Neural cell (in vitro differentiated cells): Measurements from ENCODE around the gene C22orf31. TPM values are rescaled to one million over a fixed set of nuclear protein-coding genes. Genes with fewer than 3 reads are reported as not detected.

ENCODE experiments used
- H2AFZ ChIP-seq: fragments of 200-600, 300-800 bp; sonication (generic), shearing (Covaris generic); 2 replicates; pipeline ENCODE4 v1.6.0; 2014; ENCODE audit warnings: low read depth, mild to moderate bottlenecking, antibody characterized with exemption, low read length, moderate library complexity
- H3F3A ChIP-seq: fragments of 200-600 bp; shearing (Covaris generic); 2 replicates; pipeline ENCODE4 v1.6.1; 2016; ENCODE audit warnings: mild to moderate bottlenecking, moderate library complexity, mixed read lengths, antibody characterized with exemption, low read length; ENCODE audit not compliant: insufficient read depth, poor library complexity, severe bottlenecking
- H3K27ac ChIP-seq: fragments of 200-600, 300-800 bp; sonication (generic), shearing (Covaris generic); 2 replicates; pipeline ENCODE4 v1.5.1; 2014; ENCODE audit warnings: mild to moderate bottlenecking, low read length, moderate library complexity
- H3K27me3 ChIP-seq: fragments of 300-800, 200-600 bp; sonication (generic), shearing (Covaris generic); 2 replicates; pipeline ENCODE4 v1.6.0; 2014; ENCODE audit warnings: mild to moderate bottlenecking, low read depth, low read length, moderate library complexity; ENCODE audit not compliant: insufficient read depth
- H3K36me3 ChIP-seq: fragments of 300-800, 200-600 bp; sonication (generic), shearing (Covaris generic); 2 replicates; pipeline ENCODE4 v1.5.1; 2014; ENCODE audit warnings: mild to moderate bottlenecking, antibody characterized with exemption, low read length, moderate library complexity; ENCODE audit not compliant: insufficient read depth
- H3K4me2 ChIP-seq: fragments of 300-800, 200-600 bp; sonication (generic), shearing (Covaris generic); 2 replicates; pipeline ENCODE4 v1.6.0; 2014; ENCODE audit warnings: mild to moderate bottlenecking, low read length
- H3K4me3 ChIP-seq: fragments of 300-800, 200-600 bp; sonication (generic), shearing (Covaris generic); 2 replicates; pipeline ENCODE4 v1.5.1; 2014; ENCODE audit warnings: mild to moderate bottlenecking, low read length, moderate library complexity
- H3K79me2 ChIP-seq: fragments of 200-600 bp; shearing (Covaris generic); replicated peaks from 2 replicates; pipeline ENCODE4 v1.6.0; 2014; ENCODE audit warnings: mild to moderate bottlenecking, low read length, moderate library complexity; ENCODE audit not compliant: insufficient read depth
- H3K9ac ChIP-seq: fragments of 300-800, 200-600 bp; sonication (generic), shearing (Covaris generic); 2 replicates; pipeline ENCODE4 v1.6.1; 2016; ENCODE audit warnings: mild to moderate bottlenecking, low read length, mixed read lengths
- H3K9me2 ChIP-seq: fragments of 200-600 bp; shearing (Covaris generic); 2 replicates; pipeline ENCODE4 v1.6.1; 2016; ENCODE audit warnings: mild to moderate bottlenecking, low read length, mixed read lengths; ENCODE audit not compliant: insufficient read depth
- H3K9me3 ChIP-seq: fragments of 200-600, 300-800 bp; sonication (generic), shearing (Covaris generic); 2 replicates; pipeline ENCODE4 v1.6.1; 2016; ENCODE audit warnings: mild to moderate bottlenecking, mixed run types, low read length, moderate library complexity, mixed read lengths
- H4K20me1 ChIP-seq: fragments of 200-600 bp; shearing (Covaris generic); 2 replicates; pipeline ENCODE4 v1.6.1; 2016; ENCODE audit warnings: mild to moderate bottlenecking, mixed run types; ENCODE audit not compliant: insufficient read depth
- EP300 ChIP-seq: fragments of 450-650 bp; conservative IDR thresholded peaks from 2 replicates; pipeline ENCODE4 v1.6.1; 2014; ENCODE audit warnings: antibody characterized with exemption, mild to moderate bottlenecking, moderate library complexity; ENCODE audit not compliant: poor library complexity, severe bottlenecking
- EZH2 ChIP-seq: fragments of 200-600, 300-800 bp; shearing (Covaris generic), sonication (generic); IDR thresholded peaks from 2 replicates; pipeline ENCODE4 v1.6.1; 2014; ENCODE audit warnings: antibody characterized with exemption, low read length, borderline replicate concordance, mild to moderate bottlenecking; ENCODE audit not compliant: insufficient read depth, poor library complexity, severe bottlenecking
- MXI1 ChIP-seq: fragments of 450-650 bp; conservative IDR thresholded peaks from 2 replicates; pipeline ENCODE4 v1.6.1; 2014; ENCODE audit warnings: antibody characterized with exemption, mild to moderate bottlenecking; ENCODE audit not compliant: poor library complexity, severe bottlenecking
- POLR2AphosphoS5 ChIP-seq: IDR thresholded peaks from 2 replicates; pipeline ENCODE4 v1.6.1; 2012
- RAD21 ChIP-seq: fragments of 450-650 bp; conservative IDR thresholded peaks from 2 replicates; pipeline ENCODE4 v1.6.1; 2014; ENCODE audit warnings: antibody characterized with exemption, mild to moderate bottlenecking, moderate library complexity
- SMC3 ChIP-seq: fragments of 450-650 bp; conservative IDR thresholded peaks from 2 replicates; pipeline ENCODE4 v1.6.1; 2014; ENCODE audit warnings: antibody characterized with exemption, mild to moderate bottlenecking, moderate library complexity; ENCODE audit not compliant: poor library complexity
- TAF1 ChIP-seq: IDR thresholded peaks from 2 replicates; pipeline ENCODE4 v1.6.1; 2012; ENCODE audit warnings: low read depth
- polyA plus RNA-seq: library from polyadenylated mRNA; depleted of rRNA; stranded (reverse); fragments of >200 nt; gene quantifications from 2 replicates; pipeline ENCODE4 v1.2.3, GENCODE V29; 2014
- TF ChIP-seq, protein P1 (sequence below): fragments of 450-650 bp; IDR thresholded peaks from 2 replicates; pipeline ENCODE4 v1.5.1; 2014; ENCODE audit warnings: antibody characterized with exemption, mild to moderate bottlenecking, moderate library complexity; ENCODE audit not compliant: poor library complexity, severe bottlenecking
- TF ChIP-seq, protein P2 (sequence below): IDR thresholded peaks from 2 replicates; pipeline ENCODE4 v1.6.1; 2012; ENCODE audit warnings: borderline replicate concordance

Gene C22orf31
- polyA plus RNA-seq, 1 donor from 2014 or later = not detected

DNA sequence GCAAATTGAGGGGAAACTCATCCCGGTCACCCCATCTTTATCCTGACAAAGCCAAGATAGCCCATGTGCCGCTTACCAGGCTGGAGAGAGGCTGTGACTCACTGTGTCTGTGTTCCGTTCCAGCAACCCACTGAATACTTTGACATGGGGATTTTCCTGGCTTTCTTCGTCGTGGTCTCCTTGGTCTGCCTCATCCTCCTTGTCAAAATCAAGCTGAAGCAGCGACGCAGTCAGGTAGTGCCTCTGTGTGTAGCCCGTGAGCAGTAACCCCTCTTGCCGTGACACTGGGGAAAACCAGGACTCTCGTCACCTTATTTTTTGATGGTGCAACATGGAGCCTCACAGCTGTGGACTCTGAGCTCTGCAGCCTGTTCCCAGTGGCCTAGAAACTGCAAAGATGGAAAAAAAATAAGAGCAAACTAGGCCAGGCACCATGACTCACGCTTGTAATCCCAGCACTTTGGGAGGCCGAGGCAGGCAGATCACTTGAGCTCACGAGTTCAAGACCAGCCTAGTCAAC, 16.9 kb downstream of the C22orf31 start:
- no peaks in the 10 kb centered on the region for H3K27me3 ChIP-seq
- TF ChIP-seq SMC3 (no peak), MXI1 (no peak), EP300 (no peak), RAD21 (no peak), TAF1 (no peak), EZH2 (no peak), POLR2AphosphoS5 (no peak)
- TF ChIP-seq, protein P1, sequence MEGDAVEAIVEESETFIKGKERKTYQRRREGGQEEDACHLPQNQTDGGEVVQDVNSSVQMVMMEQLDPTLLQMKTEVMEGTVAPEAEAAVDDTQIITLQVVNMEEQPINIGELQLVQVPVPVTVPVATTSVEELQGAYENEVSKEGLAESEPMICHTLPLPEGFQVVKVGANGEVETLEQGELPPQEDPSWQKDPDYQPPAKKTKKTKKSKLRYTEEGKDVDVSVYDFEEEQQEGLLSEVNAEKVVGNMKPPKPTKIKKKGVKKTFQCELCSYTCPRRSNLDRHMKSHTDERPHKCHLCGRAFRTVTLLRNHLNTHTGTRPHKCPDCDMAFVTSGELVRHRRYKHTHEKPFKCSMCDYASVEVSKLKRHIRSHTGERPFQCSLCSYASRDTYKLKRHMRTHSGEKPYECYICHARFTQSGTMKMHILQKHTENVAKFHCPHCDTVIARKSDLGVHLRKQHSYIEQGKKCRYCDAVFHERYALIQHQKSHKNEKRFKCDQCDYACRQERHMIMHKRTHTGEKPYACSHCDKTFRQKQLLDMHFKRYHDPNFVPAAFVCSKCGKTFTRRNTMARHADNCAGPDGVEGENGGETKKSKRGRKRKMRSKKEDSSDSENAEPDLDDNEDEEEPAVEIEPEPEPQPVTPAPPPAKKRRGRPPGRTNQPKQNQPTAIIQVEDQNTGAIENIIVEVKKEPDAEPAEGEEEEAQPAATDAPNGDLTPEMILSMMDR = no peak
- TF ChIP-seq, protein P2, sequence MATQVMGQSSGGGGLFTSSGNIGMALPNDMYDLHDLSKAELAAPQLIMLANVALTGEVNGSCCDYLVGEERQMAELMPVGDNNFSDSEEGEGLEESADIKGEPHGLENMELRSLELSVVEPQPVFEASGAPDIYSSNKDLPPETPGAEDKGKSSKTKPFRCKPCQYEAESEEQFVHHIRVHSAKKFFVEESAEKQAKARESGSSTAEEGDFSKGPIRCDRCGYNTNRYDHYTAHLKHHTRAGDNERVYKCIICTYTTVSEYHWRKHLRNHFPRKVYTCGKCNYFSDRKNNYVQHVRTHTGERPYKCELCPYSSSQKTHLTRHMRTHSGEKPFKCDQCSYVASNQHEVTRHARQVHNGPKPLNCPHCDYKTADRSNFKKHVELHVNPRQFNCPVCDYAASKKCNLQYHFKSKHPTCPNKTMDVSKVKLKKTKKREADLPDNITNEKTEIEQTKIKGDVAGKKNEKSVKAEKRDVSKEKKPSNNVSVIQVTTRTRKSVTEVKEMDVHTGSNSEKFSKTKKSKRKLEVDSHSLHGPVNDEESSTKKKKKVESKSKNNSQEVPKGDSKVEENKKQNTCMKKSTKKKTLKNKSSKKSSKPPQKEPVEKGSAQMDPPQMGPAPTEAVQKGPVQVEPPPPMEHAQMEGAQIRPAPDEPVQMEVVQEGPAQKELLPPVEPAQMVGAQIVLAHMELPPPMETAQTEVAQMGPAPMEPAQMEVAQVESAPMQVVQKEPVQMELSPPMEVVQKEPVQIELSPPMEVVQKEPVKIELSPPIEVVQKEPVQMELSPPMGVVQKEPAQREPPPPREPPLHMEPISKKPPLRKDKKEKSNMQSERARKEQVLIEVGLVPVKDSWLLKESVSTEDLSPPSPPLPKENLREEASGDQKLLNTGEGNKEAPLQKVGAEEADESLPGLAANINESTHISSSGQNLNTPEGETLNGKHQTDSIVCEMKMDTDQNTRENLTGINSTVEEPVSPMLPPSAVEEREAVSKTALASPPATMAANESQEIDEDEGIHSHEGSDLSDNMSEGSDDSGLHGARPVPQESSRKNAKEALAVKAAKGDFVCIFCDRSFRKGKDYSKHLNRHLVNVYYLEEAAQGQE = no peak
- H3K4me2 ChIP-seq = no peak overlapping the region
- H3K9me2 ChIP-seq = no peaks in the 10 kb centered on the region
- no peaks in the 10 kb centered on the region for H3K79me2 ChIP-seq
- no peak overlapping the region for H3K27ac ChIP-seq
- no peaks in the 10 kb centered on the region for H3K36me3 ChIP-seq
- no peak overlapping the region for H3K9ac ChIP-seq
- H3K4me3 ChIP-seq = no peak overlapping the region
- H4K20me1 ChIP-seq = no peaks in the 10 kb centered on the region
- no peaks in the 10 kb centered on the region for H3F3A ChIP-seq
- H3K9me3 ChIP-seq = no peaks in the 10 kb centered on the region
- no peak overlapping the region for H2AFZ ChIP-seq

DNA sequence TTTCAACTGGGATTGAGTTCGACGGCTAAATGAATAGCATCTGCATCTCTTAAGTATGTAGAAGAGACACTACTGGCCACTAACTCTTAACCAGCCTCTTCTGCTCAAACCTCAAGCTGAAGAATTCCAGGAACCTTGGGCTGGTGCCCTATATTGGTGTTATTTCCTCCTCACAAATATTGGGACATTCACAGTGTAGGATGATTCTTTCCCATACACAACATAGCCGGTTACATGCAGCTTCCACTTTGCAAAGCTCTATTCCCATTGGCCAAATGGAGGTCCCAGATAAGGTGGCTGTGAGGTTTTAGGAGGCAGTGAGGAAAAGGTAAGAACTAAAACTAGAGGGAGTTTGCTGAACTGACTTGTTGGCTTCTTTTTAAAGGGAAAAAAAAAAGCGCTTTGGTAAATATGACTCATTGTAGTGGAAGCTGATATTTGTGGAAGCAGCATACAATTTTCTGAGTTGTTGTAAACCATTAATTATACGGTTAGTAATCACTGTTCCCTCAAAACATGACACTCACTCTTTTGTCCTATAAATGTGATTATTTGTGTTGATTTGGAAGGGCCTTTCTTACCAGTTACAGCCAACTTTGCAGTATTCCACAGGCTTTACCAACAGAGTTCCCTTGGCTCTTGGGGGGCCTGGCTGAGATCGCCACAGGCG, 17.6 kb downstream of the C22orf31 start:
- H3K79me2 ChIP-seq = no peaks in the 10 kb centered on the region
- H3K9me2 ChIP-seq = no peaks in the 10 kb centered on the region
- H3F3A ChIP-seq = no peaks in the 10 kb centered on the region
- no peak overlapping the region for H3K4me2 ChIP-seq
- H3K9ac ChIP-seq = no peak overlapping the region
- no peaks in the 10 kb centered on the region for H4K20me1 ChIP-seq
- no peaks in the 10 kb centered on the region for H3K27me3 ChIP-seq
- no peaks in the 10 kb centered on the region for H3K9me3 ChIP-seq
- no peak overlapping the region for H3K4me3 ChIP-seq
- H3K27ac ChIP-seq = no peak overlapping the region
- H2AFZ ChIP-seq = no peak overlapping the region
- no peaks in the 10 kb centered on the region for H3K36me3 ChIP-seq
- TF ChIP-seq MXI1 (no peak), RAD21 (no peak), EP300 (no peak), SMC3 (no peak), TAF1 (no peak), EZH2 (no peak), POLR2AphosphoS5 (no peak)
- TF ChIP-seq, protein P2 = no peak
- TF ChIP-seq, protein P1 = no peak
